HepG2 (cell line): Measurements from ENCODE around the gene SCFD2. TPM values are rescaled to one million over a fixed set of nuclear protein-coding genes. Genes with fewer than 3 reads are reported as not detected.

Source experiments
- ATAC-seq: fragments of 200-7000 bp; cut with Tn5 transposase; 3 replicates; pipeline ENCODE4 v1.9.1; 2020; ENCODE audit warnings: mild to moderate bottlenecking, moderate library complexity
- BruUV-seq: library from RNA; stranded (reverse); fragments of 400-500 nt; replicated peaks from 2 replicates; lab custom pipeline; 2021; lab: Mats Ljungman, UMichigan
- CTCF ChIA-PET: fragments of 300-600 bp; formaldehyde crosslinking; extraction: SDS; loops from one replicate; lab custom pipeline; 2021; ENCODE audit warnings: low total read pairs, inconsistent platforms, low intra/inter-chr PET ratio; lab: Yijun Ruan, JAX
- POLR2A ChIA-PET: fragments of 350-600 bp; sonication (Branson Sonifier 250); formaldehyde crosslinking; loops from one replicate; lab custom pipeline; 2020; ENCODE audit warnings: antibody characterized with exemption, inconsistent platforms; lab: Yijun Ruan, JAX
- DNase-seq: peaks from one replicate; pipeline ENCODE4 v3.0.0-alpha.2; 2015; ENCODE audit warnings: low spot score
- FAIRE-seq: peaks from 3 replicates; lab custom pipeline; 2011; peaks lifted over from hg19 to GRCh38; lab: Jason Lieb, UNC
- H2AFZ ChIP-seq: one replicate; pipeline ENCODE4 v1.6.1; 2011; ENCODE audit warnings: low read length, inconsistent platforms
- H3K27ac ChIP-seq: fragments of 300-600 bp; 3 replicates; pipeline ENCODE4 v1.8.0; 2011; ENCODE audit warnings: mixed run types, mild to moderate bottlenecking, mixed read lengths, low read length, inconsistent platforms; ENCODE audit not compliant: insufficient read depth; ENCODE audit errors: extremely low read length
- H3K27me3 ChIP-seq, 2 experiments: fragments of 200-600 bp in 1 of 2; 2 replicates in 1 of 2; 3 replicates in 1 of 2; pipeline versions ENCODE4 v1.6.0 to v1.8.0; 2011; ENCODE audit warnings: low read length in 2 of 2, mild to moderate bottlenecking in 2 of 2, moderate library complexity in 2 of 2, inconsistent platforms in 1 of 2; ENCODE audit not compliant: insufficient read depth in 2 of 2, control insufficient read depth in 1 of 2
- H3K36me3 ChIP-seq, 2 experiments: fragments of 200-600 bp in 1 of 2; replicated peaks in 1 of 2; 2 replicates in 1 of 2; 3 replicates in 1 of 2; pipeline versions ENCODE4 v1.5.1 to v1.8.0; 2011; ENCODE audit warnings: low read length in 2 of 2, inconsistent platforms in 1 of 2; ENCODE audit not compliant: insufficient read depth in 2 of 2, control insufficient read depth in 1 of 2
- H3K4me1 ChIP-seq: 2 replicates; pipeline ENCODE4 v1.5.1; 2012; ENCODE audit warnings: low read length, inconsistent platforms; ENCODE audit not compliant: insufficient read depth
- H3K4me2 ChIP-seq: 2 replicates; pipeline ENCODE4 v1.6.0; 2011; ENCODE audit warnings: low read depth, low read length, inconsistent platforms
- H3K4me3 ChIP-seq, 3 experiments: fragments of 200-600 bp in 1 of 3; sonication (generic), shearing (Covaris generic) in 1 of 3; replicated peaks in 1 of 3; 2 replicates each; pipeline ENCODE4 v1.5.1; 2011 to 2016; ENCODE audit warnings: low read length in 3 of 3, inconsistent platforms in 2 of 3, low read depth in 2 of 3, mild to moderate bottlenecking in 2 of 3, control low read depth in 1 of 3, mixed read lengths in 1 of 3; ENCODE audit not compliant: insufficient read depth in 1 of 3
- H3K79me2 ChIP-seq: one replicate; pipeline ENCODE4 v1.6.1; 2011; ENCODE audit warnings: low read length, inconsistent platforms; ENCODE audit not compliant: insufficient read depth
- H3K9ac ChIP-seq: 2 replicates; pipeline ENCODE4 v1.6.0; 2011; ENCODE audit warnings: mild to moderate bottlenecking, low read depth, low read length, inconsistent platforms; ENCODE audit not compliant: insufficient read depth
- H3K9me3 ChIP-seq: 2 replicates; pipeline ENCODE4 v1.5.1; 2012; ENCODE audit warnings: mild to moderate bottlenecking, low read length
- H4K20me1 ChIP-seq: 2 replicates; pipeline ENCODE4 v1.6.0; 2011; ENCODE audit warnings: inconsistent platforms, mild to moderate bottlenecking, low read length, moderate library complexity; ENCODE audit not compliant: insufficient read depth
- ASH2L ChIP-seq: fragments of 300-600, 200-600 bp; sonication (generic); IDR thresholded peaks from 2 replicates; pipeline ENCODE4 v1.7.0; 2017; ENCODE audit warnings: low read depth, mild to moderate bottlenecking, moderate library complexity, mixed read lengths, low read length; ENCODE audit not compliant: insufficient read length
- ATF7 ChIP-seq, 2 experiments: fragments of 450-650 bp in 1 of 2; sonication (generic) in 1 of 2; formaldehyde crosslinking in 1 of 2; IDR thresholded peaks; 2 replicates each; pipeline versions ENCODE4 v1.4.0 to v1.6.1; 2016 to 2020; ENCODE audit warnings: antibody characterized with exemption in 1 of 2, mild to moderate bottlenecking in 1 of 2, missing genetic modification reagents in 1 of 2
- BCL3 ChIP-seq: sonication (generic); formaldehyde crosslinking; IDR thresholded peaks from 2 replicates; pipeline ENCODE4 v1.5.1; 2020; ENCODE audit warnings: mild to moderate bottlenecking, missing genetic modification reagents, moderate library complexity
- CSRNP2 ChIP-seq: sonication (generic); formaldehyde crosslinking; conservative IDR thresholded peaks from 2 replicates; pipeline ENCODE4 v1.8.0; 2022; ENCODE audit warnings: low read depth, missing genetic modification reagents
- CTCF ChIP-seq: sonication (generic); formaldehyde crosslinking; IDR thresholded peaks from 2 replicates; pipeline ENCODE4 v1.5.0; 2020; ENCODE audit warnings: mild to moderate bottlenecking, missing genetic modification reagents, moderate library complexity
- ELF4 ChIP-seq: sonication (generic); formaldehyde crosslinking; IDR thresholded peaks from 2 replicates; pipeline ENCODE4 v1.5.0; 2020; ENCODE audit warnings: missing genetic modification reagents, mild to moderate bottlenecking, moderate library complexity, borderline replicate concordance
- KDM4B ChIP-seq: sonication (generic); formaldehyde crosslinking; IDR thresholded peaks from 2 replicates; pipeline ENCODE4 v1.4.0; 2020; ENCODE audit warnings: missing genetic modification reagents
- KLF6 ChIP-seq: IDR thresholded peaks from 2 replicates; pipeline ENCODE4 v1.8.0; 2016; ENCODE audit warnings: missing biosample characterization, missing genetic modification reagents
- NR0B2 ChIP-seq: sonication (generic); formaldehyde crosslinking; IDR thresholded peaks from 2 replicates; pipeline ENCODE4 v1.4.0; 2020; ENCODE audit warnings: mild to moderate bottlenecking, missing genetic modification reagents
- RFXAP ChIP-seq: sonication (generic); formaldehyde crosslinking; IDR thresholded peaks from 2 replicates; pipeline ENCODE4 v1.4.0; 2020; ENCODE audit warnings: missing genetic modification reagents, borderline replicate concordance
- RORA ChIP-seq: sonication (generic); formaldehyde crosslinking; IDR thresholded peaks from 2 replicates; pipeline ENCODE4 v1.5.0; 2020; ENCODE audit warnings: mild to moderate bottlenecking, missing genetic modification reagents, moderate library complexity
- TEF ChIP-seq: sonication (generic); formaldehyde crosslinking; IDR thresholded peaks from 2 replicates; pipeline ENCODE4 v1.5.0; 2020; ENCODE audit warnings: missing genetic modification reagents
- ZNF317 ChIP-seq: sonication (generic); formaldehyde crosslinking; IDR thresholded peaks from 2 replicates; pipeline ENCODE4 v1.5.0; 2020; ENCODE audit warnings: mild to moderate bottlenecking, missing genetic modification reagents
- ZSCAN25 ChIP-seq: sonication (generic); formaldehyde crosslinking; IDR thresholded peaks from 2 replicates; pipeline ENCODE4 v1.8.0; 2022; ENCODE audit warnings: mild to moderate bottlenecking, missing genetic modification reagents
- WGBS: methylation state at CpG from one replicate; pipeline ENCODE4 v1.1.6; 2017; ENCODE audit warnings: low lambda C conversion rate; 5-methylcytosine and 5-hydroxymethylcytosine counted together
- in situ Hi-C: cut with HindIII; loops from 2 replicates; pipeline ENCODE4 v1.10.0; 2017; ENCODE audit warnings: low pct_unique_long_range_greater_than_20kb; ENCODE audit not compliant: extremely low pct_ligation_motif_present
- intact Hi-C: fragments of 100-400 bp; cut with micrococcal nuclease; formaldehyde crosslinking; loops from one replicate; pipeline ENCODE4 v1.10.0; 2022; ENCODE audit not compliant: unreplicated experiment
- polyA plus RNA-seq, 8 experiments: library from polyadenylated mRNA; depleted of rRNA in 3 of 8; stranded (reverse) in 7 of 8; unstranded in 1 of 8; fragments of >200 nt; fragmentation: Illumina TruSeq in 4 of 8; extraction: Trizol in 4 of 8; gene quantifications; 2 replicates each; pipeline versions ENCODE4 v1.2.1 to v1.2.3, GENCODE V29; 2011 to 2016; ENCODE audit warnings: low read depth in 4 of 8, missing spikeins in 1 of 8, mixed read lengths in 1 of 8; ENCODE audit not compliant: insufficient read depth in 1 of 8
- total RNA-seq, 5 experiments: library from RNA; depleted of rRNA; stranded (reverse); fragments of >200 nt; fragmentation: Illumina TruSeq; extraction: Trizol; gene quantifications; 2 replicates each; pipeline ENCODE4 v1.2.3, GENCODE V29; 2016; ENCODE audit warnings: low read depth in 1 of 5

SCFD2 gene
- total and polyA plus RNA-seq, 2 of the 13 experiments (the other 11 are each of a cell fraction or from before 2014, with no cell fraction given): 4.6 to 15.6 TPM

GRCh38 chr4:53022513-53023100, 343.3 kb downstream of the SCFD2 start:
- Histone ChIP-seq H3K9me3 (no peaks in the 10 kb centered on the region), H3K79me2 (no peaks in the 10 kb centered on the region), H3K4me2 (no peak overlapping the region), H3K27me3 (no peaks in the 10 kb centered on the region), H3K9ac (no peak overlapping the region), H3K4me3 (no peak overlapping the region), H3K4me1 (peaks cover 44% of the 10 kb centered on the region), H4K20me1 (no peaks in the 10 kb centered on the region), H3K27ac (no peak overlapping the region), H2AFZ (no peak overlapping the region), H3K36me3 (no peaks in the 10 kb centered on the region)
- BruUV-seq: no TSS peak
- no peak for TF ChIP-seq ZSCAN25 (CRISPR knock-in tag)
- TF ChIP-seq RORA: no peak
- TF ChIP-seq CTCF (CRISPR knock-in tag): no peak
- no peak for TF ChIP-seq BCL3
- TF ChIP-seq KLF6 (CRISPR knock-in tag): no peak
- TF ChIP-seq CSRNP2: no peak
- TF ChIP-seq RFXAP: no peak
- no peak for TF ChIP-seq KDM4B (CRISPR knock-in tag)
- TF ChIP-seq ZNF317 (CRISPR knock-in tag): no peak
- no peak for TF ChIP-seq ASH2L
- no peak for TF ChIP-seq TEF
- TF ChIP-seq NR0B2 (CRISPR knock-in tag): no peak
- TF ChIP-seq ELF4 (CRISPR knock-in tag): no peak
- TF ChIP-seq ATF7 (IDR thresholded peaks at IDR 0.05): no peak
- TF ChIP-seq ATF7 (CRISPR knock-in tag; IDR thresholded peaks at IDR 0.05): no peak
- no peak for DNase-seq
- POLR2A ChIA-PET: no interaction called here
- in situ Hi-C loops: loop anchor here (25.0 kb wide), 3 partner anchors 590 to 890 kb away; no protein-coding TSS in a partner anchor
- FAIRE-seq: no peak
- ATAC-seq: no peak
- intact Hi-C loops: no loop called here
- CTCF ChIA-PET: no interaction called here
- 100% methylated on average over 2 of the region's 2 CpGs for WGBS
